ENCODE data around the gene RTN4R. TPM values are rescaled to one million over a fixed set of nuclear protein-coding genes. Genes with fewer than 3 reads are reported as not detected.

The RTN4R gene
- total and polyA plus RNA-seq, 2 of the 8 experiments (the other 6 are each of a cell fraction or from before 2014, with no cell fraction given): 21.8 to 41.3 TPM

DNA sequence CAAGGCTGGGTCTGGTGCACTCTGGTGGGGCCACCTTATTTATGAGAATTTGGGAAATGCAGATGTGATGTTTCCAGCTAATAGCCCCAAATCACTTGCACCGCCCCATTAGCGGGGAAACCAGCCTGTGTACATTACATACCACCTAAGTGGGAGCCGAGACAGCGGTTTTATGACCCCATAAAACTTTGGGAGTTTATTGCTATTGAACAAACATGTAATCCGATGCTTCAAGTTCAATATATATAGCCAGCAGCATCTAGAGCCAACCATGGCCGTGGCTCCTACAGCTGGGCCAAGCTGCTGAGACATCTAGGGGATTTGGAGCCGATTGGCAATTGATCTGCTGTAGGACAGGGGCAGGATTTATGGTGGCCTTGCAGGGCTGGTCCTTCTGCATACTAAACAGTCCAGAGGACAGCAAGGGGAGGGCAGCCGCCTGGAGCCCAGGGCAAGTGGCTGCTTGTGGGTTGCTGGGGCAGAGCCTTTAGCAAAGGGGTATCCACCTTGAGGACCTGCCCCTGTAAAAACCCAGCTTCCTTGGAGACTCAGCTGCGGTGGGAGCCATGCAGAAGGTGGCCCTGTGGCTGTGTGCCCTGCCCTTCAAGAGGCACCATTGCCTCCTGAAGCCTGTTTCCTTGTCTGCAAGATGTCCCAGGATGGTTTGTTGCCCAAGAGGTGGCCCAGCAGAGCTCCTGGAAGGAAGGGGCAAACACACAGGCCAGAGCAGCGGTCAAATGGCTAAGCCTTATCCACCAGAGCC lies 69.4 kb downstream of the RTN4R start (continued):
- TF ChIP-seq, protein P1, sequence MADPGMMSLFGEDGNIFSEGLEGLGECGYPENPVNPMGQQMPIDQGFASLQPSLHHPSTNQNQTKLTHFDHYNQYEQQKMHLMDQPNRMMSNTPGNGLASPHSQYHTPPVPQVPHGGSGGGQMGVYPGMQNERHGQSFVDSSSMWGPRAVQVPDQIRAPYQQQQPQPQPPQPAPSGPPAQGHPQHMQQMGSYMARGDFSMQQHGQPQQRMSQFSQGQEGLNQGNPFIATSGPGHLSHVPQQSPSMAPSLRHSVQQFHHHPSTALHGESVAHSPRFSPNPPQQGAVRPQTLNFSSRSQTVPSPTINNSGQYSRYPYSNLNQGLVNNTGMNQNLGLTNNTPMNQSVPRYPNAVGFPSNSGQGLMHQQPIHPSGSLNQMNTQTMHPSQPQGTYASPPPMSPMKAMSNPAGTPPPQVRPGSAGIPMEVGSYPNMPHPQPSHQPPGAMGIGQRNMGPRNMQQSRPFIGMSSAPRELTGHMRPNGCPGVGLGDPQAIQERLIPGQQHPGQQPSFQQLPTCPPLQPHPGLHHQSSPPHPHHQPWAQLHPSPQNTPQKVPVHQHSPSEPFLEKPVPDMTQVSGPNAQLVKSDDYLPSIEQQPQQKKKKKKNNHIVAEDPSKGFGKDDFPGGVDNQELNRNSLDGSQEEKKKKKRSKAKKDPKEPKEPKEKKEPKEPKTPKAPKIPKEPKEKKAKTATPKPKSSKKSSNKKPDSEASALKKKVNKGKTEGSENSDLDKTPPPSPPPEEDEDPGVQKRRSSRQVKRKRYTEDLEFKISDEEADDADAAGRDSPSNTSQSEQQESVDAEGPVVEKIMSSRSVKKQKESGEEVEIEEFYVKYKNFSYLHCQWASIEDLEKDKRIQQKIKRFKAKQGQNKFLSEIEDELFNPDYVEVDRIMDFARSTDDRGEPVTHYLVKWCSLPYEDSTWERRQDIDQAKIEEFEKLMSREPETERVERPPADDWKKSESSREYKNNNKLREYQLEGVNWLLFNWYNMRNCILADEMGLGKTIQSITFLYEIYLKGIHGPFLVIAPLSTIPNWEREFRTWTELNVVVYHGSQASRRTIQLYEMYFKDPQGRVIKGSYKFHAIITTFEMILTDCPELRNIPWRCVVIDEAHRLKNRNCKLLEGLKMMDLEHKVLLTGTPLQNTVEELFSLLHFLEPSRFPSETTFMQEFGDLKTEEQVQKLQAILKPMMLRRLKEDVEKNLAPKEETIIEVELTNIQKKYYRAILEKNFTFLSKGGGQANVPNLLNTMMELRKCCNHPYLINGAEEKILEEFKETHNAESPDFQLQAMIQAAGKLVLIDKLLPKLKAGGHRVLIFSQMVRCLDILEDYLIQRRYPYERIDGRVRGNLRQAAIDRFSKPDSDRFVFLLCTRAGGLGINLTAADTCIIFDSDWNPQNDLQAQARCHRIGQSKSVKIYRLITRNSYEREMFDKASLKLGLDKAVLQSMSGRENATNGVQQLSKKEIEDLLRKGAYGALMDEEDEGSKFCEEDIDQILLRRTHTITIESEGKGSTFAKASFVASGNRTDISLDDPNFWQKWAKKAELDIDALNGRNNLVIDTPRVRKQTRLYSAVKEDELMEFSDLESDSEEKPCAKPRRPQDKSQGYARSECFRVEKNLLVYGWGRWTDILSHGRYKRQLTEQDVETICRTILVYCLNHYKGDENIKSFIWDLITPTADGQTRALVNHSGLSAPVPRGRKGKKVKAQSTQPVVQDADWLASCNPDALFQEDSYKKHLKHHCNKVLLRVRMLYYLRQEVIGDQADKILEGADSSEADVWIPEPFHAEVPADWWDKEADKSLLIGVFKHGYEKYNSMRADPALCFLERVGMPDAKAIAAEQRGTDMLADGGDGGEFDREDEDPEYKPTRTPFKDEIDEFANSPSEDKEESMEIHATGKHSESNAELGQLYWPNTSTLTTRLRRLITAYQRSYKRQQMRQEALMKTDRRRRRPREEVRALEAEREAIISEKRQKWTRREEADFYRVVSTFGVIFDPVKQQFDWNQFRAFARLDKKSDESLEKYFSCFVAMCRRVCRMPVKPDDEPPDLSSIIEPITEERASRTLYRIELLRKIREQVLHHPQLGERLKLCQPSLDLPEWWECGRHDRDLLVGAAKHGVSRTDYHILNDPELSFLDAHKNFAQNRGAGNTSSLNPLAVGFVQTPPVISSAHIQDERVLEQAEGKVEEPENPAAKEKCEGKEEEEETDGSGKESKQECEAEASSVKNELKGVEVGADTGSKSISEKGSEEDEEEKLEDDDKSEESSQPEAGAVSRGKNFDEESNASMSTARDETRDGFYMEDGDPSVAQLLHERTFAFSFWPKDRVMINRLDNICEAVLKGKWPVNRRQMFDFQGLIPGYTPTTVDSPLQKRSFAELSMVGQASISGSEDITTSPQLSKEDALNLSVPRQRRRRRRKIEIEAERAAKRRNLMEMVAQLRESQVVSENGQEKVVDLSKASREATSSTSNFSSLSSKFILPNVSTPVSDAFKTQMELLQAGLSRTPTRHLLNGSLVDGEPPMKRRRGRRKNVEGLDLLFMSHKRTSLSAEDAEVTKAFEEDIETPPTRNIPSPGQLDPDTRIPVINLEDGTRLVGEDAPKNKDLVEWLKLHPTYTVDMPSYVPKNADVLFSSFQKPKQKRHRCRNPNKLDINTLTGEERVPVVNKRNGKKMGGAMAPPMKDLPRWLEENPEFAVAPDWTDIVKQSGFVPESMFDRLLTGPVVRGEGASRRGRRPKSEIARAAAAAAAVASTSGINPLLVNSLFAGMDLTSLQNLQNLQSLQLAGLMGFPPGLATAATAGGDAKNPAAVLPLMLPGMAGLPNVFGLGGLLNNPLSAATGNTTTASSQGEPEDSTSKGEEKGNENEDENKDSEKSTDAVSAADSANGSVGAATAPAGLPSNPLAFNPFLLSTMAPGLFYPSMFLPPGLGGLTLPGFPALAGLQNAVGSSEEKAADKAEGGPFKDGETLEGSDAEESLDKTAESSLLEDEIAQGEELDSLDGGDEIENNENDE (IDR thresholded peaks at IDR 0.05; ENCODE audit: insufficient replicate concordance, low read length): no peak
- TF ChIP-seq RXRA (IDR thresholded peaks at IDR 0.05; ENCODE audit: insufficient read depth, low read depth, low read length) (no peak), EGR1 (IDR thresholded peaks at IDR 0.05; ENCODE audit: borderline replicate concordance, low read depth, low read length) (no peak)

Data from H1 (cell line).